H1 (cell line): ENCODE measurements around the gene PRR36. TPM values are rescaled to one million over a fixed set of nuclear protein-coding genes. Genes with fewer than 3 reads are reported as not detected.

Source experiments
- CTCF ChIA-PET: fragments of 300-600 bp; sonication (Branson Sonifier 250); formaldehyde crosslinking; loops from one replicate; lab custom pipeline; 2021; ENCODE audit not compliant: partially characterized antibody; lab: Charles Lee
- POLR2A ChIA-PET: fragments of 300-600 bp; sonication (Branson Sonifier 250); formaldehyde crosslinking; loops from one replicate; lab custom pipeline; 2021; ENCODE audit warnings: inconsistent platforms; ENCODE audit not compliant: partially characterized antibody; lab: Charles Lee
- DNase-seq, 2 experiments: peaks; one replicate each; pipeline versions ENCODE4 v3.0.0 to v3.0.0-alpha.2; 2010 to 2022; ENCODE audit warnings: low spot score in 2 of 2, low read depth in 1 of 2, mixed read lengths in 1 of 2
- FAIRE-seq: peaks from 2 replicates; lab custom pipeline; 2011; peaks lifted over from hg19 to GRCh38; lab: Jason Lieb, UNC
- H2AFZ ChIP-seq: 2 replicates; pipeline ENCODE4 v1.8.1; 2012; ENCODE audit warnings: low read length, inconsistent platforms
- H2AK5ac ChIP-seq: 2 replicates; pipeline ENCODE4 v1.6.1; 2013; ENCODE audit warnings: low read depth, low read length
- H2BK120ac ChIP-seq: replicated peaks from 2 replicates; pipeline ENCODE3; 2013; ENCODE audit warnings: low read depth, low read length, inconsistent platforms
- H2BK12ac ChIP-seq: 2 replicates; pipeline ENCODE4 v1.6.1; 2013; ENCODE audit warnings: low read depth, low read length
- H2BK15ac ChIP-seq: 2 replicates; pipeline ENCODE4 v1.6.1; 2013; ENCODE audit warnings: low read length
- H2BK20ac ChIP-seq: 2 replicates; pipeline ENCODE4 v1.6.1; 2013; ENCODE audit warnings: low read length
- H2BK5ac ChIP-seq: 2 replicates; pipeline ENCODE4 v1.6.1; 2013; ENCODE audit warnings: low read depth, low read length
- H3K14ac ChIP-seq: 2 replicates; pipeline ENCODE4 v1.6.1; 2013; ENCODE audit warnings: inconsistent platforms; ENCODE audit not compliant: insufficient read length
- H3K18ac ChIP-seq: 2 replicates; pipeline ENCODE4 v1.6.1; 2013; ENCODE audit warnings: low read length; ENCODE audit errors: extremely low read depth
- H3K23ac ChIP-seq: 2 replicates; pipeline ENCODE4 v1.6.1; 2013; ENCODE audit warnings: inconsistent platforms; ENCODE audit not compliant: insufficient read length
- H3K23me2 ChIP-seq: 2 replicates; pipeline ENCODE4 v1.6.1; 2013; ENCODE audit warnings: low read depth, low read length
- H3K27ac ChIP-seq: 2 replicates; pipeline ENCODE4 v1.6.1; 2011; ENCODE audit warnings: low read depth, low read length, inconsistent platforms
- H3K27me3 ChIP-seq, 4 experiments: replicated peaks in 1 of 4; 1 replicate in 1 of 4; 2 replicates in 3 of 4; pipeline versions ENCODE4 v1.6.1 to v1.8.1; 2011 to 2013; ENCODE audit warnings: low read length in 3 of 4, mild to moderate bottlenecking in 3 of 4, inconsistent platforms in 2 of 4, mixed read lengths in 2 of 4, moderate library complexity in 1 of 4; ENCODE audit not compliant: control insufficient read depth in 3 of 4, insufficient read depth in 3 of 4; ENCODE audit errors: extremely low read depth in 1 of 4
- H3K36me3 ChIP-seq, 4 experiments: 2 replicates each; pipeline versions ENCODE4 v1.6.1 to v1.8.1; 2011 to 2013; ENCODE audit warnings: mild to moderate bottlenecking in 4 of 4, low read length in 3 of 4, moderate library complexity in 2 of 4, control low read depth in 1 of 4, inconsistent platforms in 1 of 4; ENCODE audit not compliant: insufficient read depth in 4 of 4, control insufficient read depth in 2 of 4
- H3K4ac ChIP-seq: replicated peaks from 2 replicates; pipeline ENCODE3; 2013; ENCODE audit warnings: low read length, low read depth, mixed read lengths, inconsistent platforms; ENCODE audit not compliant: insufficient read length
- H3K4me1 ChIP-seq, 4 experiments: replicated peaks in 1 of 4; 1 replicate in 1 of 4; 2 replicates in 3 of 4; pipeline versions ENCODE4 v1.6.1 to v1.8.1; 2011 to 2013; ENCODE audit warnings: low read length in 3 of 4, inconsistent platforms in 2 of 4, mixed read lengths in 1 of 4; ENCODE audit not compliant: insufficient read depth in 4 of 4, control insufficient read depth in 3 of 4
- H3K4me2 ChIP-seq, 2 experiments: 2 replicates each; pipeline versions ENCODE4 v1.6.1 to v1.8.1; 2011 to 2013; ENCODE audit warnings: low read depth in 2 of 2, low read length in 2 of 2, control low read depth in 1 of 2, inconsistent platforms in 1 of 2, mild to moderate bottlenecking in 1 of 2; ENCODE audit not compliant: insufficient read depth in 1 of 2
- H3K4me3 ChIP-seq, 4 experiments: fragments of 200-600, 300-600 bp in 1 of 4; sonication (generic), shearing (Covaris generic), sonication (Bioruptor Twin) in 1 of 4; 2 replicates each; pipeline versions ENCODE4 v1.5.1 to v1.8.1; 2011 to 2016; ENCODE audit warnings: low read length in 4 of 4, low read depth in 3 of 4, control low read depth in 2 of 4, inconsistent platforms in 2 of 4, mild to moderate bottlenecking in 2 of 4, mixed read lengths in 1 of 4, moderate library complexity in 1 of 4; ENCODE audit not compliant: insufficient read depth in 2 of 4; ENCODE audit errors: extremely low read depth in 1 of 4
- H3K56ac ChIP-seq: replicated peaks from 2 replicates; pipeline ENCODE3; 2013; ENCODE audit warnings: low read depth, mild to moderate bottlenecking, mixed read lengths, low read length, inconsistent platforms; ENCODE audit not compliant: insufficient read length
- H3K79me1 ChIP-seq: 2 replicates; pipeline ENCODE4 v1.6.1; 2013; ENCODE audit warnings: low read depth, low read length, control low read depth
- H3K79me2 ChIP-seq, 2 experiments: 2 replicates each; pipeline versions ENCODE4 v1.6.1 to v1.8.1; 2012 to 2013; ENCODE audit warnings: low read length in 2 of 2, mild to moderate bottlenecking in 2 of 2, inconsistent platforms in 1 of 2; ENCODE audit not compliant: insufficient read depth in 2 of 2, control insufficient read depth in 1 of 2
- H3K9ac ChIP-seq, 4 experiments: replicated peaks in 1 of 4; 1 replicate in 1 of 4; 2 replicates in 3 of 4; pipeline versions ENCODE4 v1.6.1 to v1.8.1; 2011 to 2013; ENCODE audit warnings: low read depth in 3 of 4, low read length in 3 of 4, control low read depth in 2 of 4, mild to moderate bottlenecking in 2 of 4, moderate library complexity in 2 of 4, inconsistent platforms in 1 of 4; ENCODE audit errors: extremely low read depth in 1 of 4
- H3K9me3 ChIP-seq, 2 experiments: 2 replicates each; pipeline versions ENCODE4 v1.6.1 to v1.8.1; 2012 to 2013; ENCODE audit warnings: mild to moderate bottlenecking in 2 of 2, moderate library complexity in 2 of 2, control low read depth in 1 of 2, inconsistent platforms in 1 of 2, low read depth in 1 of 2, low read length in 1 of 2, mixed read lengths in 1 of 2; ENCODE audit not compliant: insufficient read depth in 2 of 2
- H4K20me1 ChIP-seq, 2 experiments: replicated peaks in 1 of 2; 2 replicates each; pipeline versions ENCODE3 to v1.8.1; 2011 to 2013; ENCODE audit warnings: inconsistent platforms in 2 of 2, low read length in 2 of 2, mild to moderate bottlenecking in 1 of 2; ENCODE audit not compliant: insufficient read depth in 2 of 2, control insufficient read depth in 1 of 2
- H4K5ac ChIP-seq: 2 replicates; pipeline ENCODE4 v1.6.1; 2013; ENCODE audit warnings: low read length, low read depth, mixed read lengths, inconsistent platforms; ENCODE audit not compliant: insufficient read length
- H4K8ac ChIP-seq: 2 replicates; pipeline ENCODE4 v1.8.0; 2013; ENCODE audit warnings: mild to moderate bottlenecking, moderate library complexity, low read length, inconsistent platforms; ENCODE audit not compliant: insufficient read depth; ENCODE audit errors: extremely low read depth
- H4K91ac ChIP-seq: replicated peaks from 2 replicates; pipeline ENCODE3; 2013; ENCODE audit warnings: low read length, mixed read lengths, inconsistent platforms; ENCODE audit not compliant: insufficient read length
- GTF2F1 ChIP-seq: IDR thresholded peaks from 2 replicates; pipeline ENCODE4 v1.6.1; 2012; ENCODE audit warnings: low read depth, low read length, improper control_type of control experiment, borderline replicate concordance
- HDAC2 ChIP-seq, 2 experiments: fragments of 300-600 bp in 1 of 2; sonication (generic) in 1 of 2; IDR thresholded peaks; 2 replicates each; pipeline ENCODE4 v1.6.1; 2011 to 2012; ENCODE audit warnings: low read depth in 2 of 2, low read length in 2 of 2, mild to moderate bottlenecking in 2 of 2, moderate library complexity in 2 of 2, borderline replicate concordance in 1 of 2, inconsistent platforms in 1 of 2
- NANOG ChIP-seq: IDR thresholded peaks from 2 replicates; pipeline ENCODE4 v1.6.1; 2011; ENCODE audit warnings: low read length, low read depth, mild to moderate bottlenecking, inconsistent platforms; ENCODE audit not compliant: insufficient read depth, poor library complexity, severe bottlenecking
- RBBP5 ChIP-seq: IDR thresholded peaks from 2 replicates; pipeline ENCODE4 v1.7.1; 2012; ENCODE audit warnings: low read depth, mild to moderate bottlenecking, inconsistent platforms, low read length, moderate library complexity, borderline replicate concordance
- SP4 ChIP-seq: IDR thresholded peaks from 2 replicates; pipeline ENCODE4 v1.6.1; 2012; ENCODE audit warnings: low read length, inconsistent platforms
- WGBS, 2 experiments: shearing (Covaris generic) in 1 of 2; methylation state at CpG; one replicate each; pipeline versions ENCODE4 v1.1.6 to v1.1.7; 2013 to 2015; ENCODE audit warnings: low lambda C conversion rate in 2 of 2, mixed read lengths in 2 of 2, inconsistent platforms in 1 of 2, low coverage in 1 of 2, missing lambda C conversion rate in 1 of 2; ENCODE audit not compliant: insufficient replicate concordance in 2 of 2, insufficient coverage in 1 of 2, insufficient read length in 1 of 2; ENCODE audit errors: extremely low coverage in 1 of 2, missing lambda C conversion rate in 1 of 2; 5-methylcytosine and 5-hydroxymethylcytosine counted together
- polyA plus RNA-seq, 7 experiments: library from polyadenylated mRNA; depleted of rRNA in 3 of 7; stranded (reverse) in 5 of 7; unstranded in 2 of 7; fragments of >200 nt in 5 of 7; fragments of 200-250 nt in 2 of 7; gene quantifications; 1 replicate in 5 of 7; 2 replicates in 1 of 7; 4 replicates in 1 of 7; pipeline versions ENCODE4 v1.2.1 to v1.2.3, GENCODE V29; 2011 to 2013; ENCODE audit warnings: missing spikeins in 2 of 7, mixed read lengths in 2 of 7
- total RNA-seq: library from RNA; stranded (reverse); fragmentation: NEBNext Ultra II Directional; extraction: Animal tissue kit (Norgen Biotek cat#: 25700); gene quantifications from 2 replicates; pipeline ENCODE4 v1.2.1, GENCODE V29; 2021

The PRR36 gene
- total and polyA plus RNA-seq, 2 of the 8 experiments (the other 6 are each of a cell fraction or from before 2014, with no cell fraction given), result 1.6 to 23.9 TPM

- peaks cover 2 to 10% of the 10 kb centered on the region in 2 experiments for H4K20me1 ChIP-seq
- H3K56ac ChIP-seq, result no peak overlapping the region
- 71% methylated on average over 7 of the region's 12 CpGs; no CpG with 5 or more reads in 1 of the 2 experiments for WGBS, 2 experiments
- peaks cover 0 to 9% (median 8%) of the 10 kb centered on the region in 4 experiments; a peak in 5 of 7 replicates for H3K4me1 ChIP-seq
- no peak overlapping the region for H3K9ac ChIP-seq
- POLR2A ChIA-PET, result interaction anchor here (0.8 to 10.6 kb wide), 6 partner anchors 12 to 49 kb away, joined by 3 to 106 read pairs (median 8); partner anchors contain the start of genes CTXN1 and MAP2K7
- H2BK120ac ChIP-seq, result no peak overlapping the region
- no peaks in the 10 kb centered on the region for H3K9me3 ChIP-seq
- H3K4me3 ChIP-seq, result no peak overlapping the region
- 0 out of 2 replicates have a peak, but pooled peaks cover 2% of the 10 kb centered on the region for H3K79me1 ChIP-seq
- peaks cover 5 to 30% (median 16%) of the 10 kb centered on the region in 4 experiments; a peak in 4 of 8 replicates for H3K36me3 ChIP-seq
- H3K23me2 ChIP-seq, result peaks cover 13% of the 10 kb centered on the region; the same call in 1 of the 2 replicates
- H4K5ac ChIP-seq, result no peak overlapping the region
- H3K27me3 ChIP-seq, result peaks cover 17 to 45% (median 39%) of the 10 kb centered on the region in 4 experiments; a peak in 6 of 7 replicates
- no peak overlapping the region for H2BK5ac ChIP-seq
- no peak overlapping the region for H4K91ac ChIP-seq
- H2AFZ ChIP-seq, result no peak overlapping the region
- no peak for DNase-seq
- no peak overlapping the region for H3K23ac ChIP-seq
- no peak overlapping the region for H3K18ac ChIP-seq
- H2BK12ac ChIP-seq, result no peak overlapping the region
- H3K27ac ChIP-seq, result no peak overlapping the region
- no peak overlapping the region for H4K8ac ChIP-seq
- no peak for FAIRE-seq
- H3K79me2 ChIP-seq, result no peaks in the 10 kb centered on the region
- no peak overlapping the region for H2BK15ac ChIP-seq
- H2AK5ac ChIP-seq, result no peak overlapping the region
- CTCF ChIA-PET, result interaction anchor here (1.0 to 2.1 kb wide), 5 partner anchors 13 to 61 kb away, joined by 4 to 9 read pairs (median 5); no protein-coding TSS in a partner anchor
- H2BK20ac ChIP-seq, result no peak overlapping the region
- H3K4ac ChIP-seq, result no peak overlapping the region
- no peak overlapping the region for H3K4me2 ChIP-seq
- no peak overlapping the region for H3K14ac ChIP-seq
- TF ChIP-seq RBBP5 (no peak), GTF2F1 (no peak), HDAC2 (IDR thresholded peaks at IDR 0.05; ENCODE audit: borderline replicate concordance in 1 of 2, low read depth in 2 of 2, low read length in 2 of 2) (no peak), SP4 (no peak), NANOG (no peak)
Measured at GRCh38 chr19:7914099-7914498, 39.9 kb upstream of the PRR36 start.
